Duodenal mucosa (tissue), 2 donors: ENCODE results near the gene CTNNA1.

Experiments
- H3K27ac ChIP-seq: one replicate; pipeline ENCODE4 v1.7.0; 2013; ENCODE audit warnings: low read depth, low read length
- H3K27me3 ChIP-seq, 2 donors: one replicate each; pipeline ENCODE4 v1.7.0; 2013; ENCODE audit warnings: low read length in 2 of 2, control low read depth in 1 of 2; ENCODE audit not compliant: insufficient read depth in 2 of 2, control insufficient read depth in 1 of 2
- H3K36me3 ChIP-seq, 2 donors: one replicate each; pipeline ENCODE4 v1.7.0; 2013; ENCODE audit warnings: low read length in 2 of 2, control low read depth in 1 of 2; ENCODE audit not compliant: insufficient read depth in 2 of 2, control insufficient read depth in 1 of 2
- H3K4me1 ChIP-seq, 2 donors: one replicate each; pipeline ENCODE4 v1.7.0; 2013; ENCODE audit warnings: low read length in 2 of 2, control low read depth in 1 of 2; ENCODE audit not compliant: insufficient read depth in 2 of 2, control insufficient read depth in 1 of 2
- H3K4me3 ChIP-seq, 2 donors: one replicate each; pipeline ENCODE4 v1.7.0; 2013; ENCODE audit warnings: low read length in 2 of 2, low read depth in 1 of 2
- H3K9ac ChIP-seq, 2 donors: one replicate each; pipeline ENCODE4 v1.7.0; 2013; ENCODE audit warnings: low read length in 2 of 2, low read depth in 1 of 2
- H3K9me3 ChIP-seq, 2 donors: one replicate each; pipeline ENCODE4 v1.7.0; 2013; ENCODE audit warnings: low read length in 2 of 2, control low read depth in 1 of 2; ENCODE audit not compliant: control insufficient read depth in 1 of 2

Gene CTNNA1

GRCh38 chr5:138943599-138944173, 190.5 kb downstream of the CTNNA1 start:
- peaks cover 0 to 3% of the 10 kb centered on the region in 2 donors for H3K4me1 ChIP-seq
- no peak overlapping the region for H3K27ac ChIP-seq
- no peak overlapping the region for H3K9ac ChIP-seq
- H3K4me3 ChIP-seq, result no peak overlapping the region
- no peaks in the 10 kb centered on the region for H3K27me3 ChIP-seq
- no peaks in the 10 kb centered on the region for H3K9me3 ChIP-seq
- H3K36me3 ChIP-seq, result peaks cover 8 to 29% of the 10 kb centered on the region in 2 donors

DNA sequence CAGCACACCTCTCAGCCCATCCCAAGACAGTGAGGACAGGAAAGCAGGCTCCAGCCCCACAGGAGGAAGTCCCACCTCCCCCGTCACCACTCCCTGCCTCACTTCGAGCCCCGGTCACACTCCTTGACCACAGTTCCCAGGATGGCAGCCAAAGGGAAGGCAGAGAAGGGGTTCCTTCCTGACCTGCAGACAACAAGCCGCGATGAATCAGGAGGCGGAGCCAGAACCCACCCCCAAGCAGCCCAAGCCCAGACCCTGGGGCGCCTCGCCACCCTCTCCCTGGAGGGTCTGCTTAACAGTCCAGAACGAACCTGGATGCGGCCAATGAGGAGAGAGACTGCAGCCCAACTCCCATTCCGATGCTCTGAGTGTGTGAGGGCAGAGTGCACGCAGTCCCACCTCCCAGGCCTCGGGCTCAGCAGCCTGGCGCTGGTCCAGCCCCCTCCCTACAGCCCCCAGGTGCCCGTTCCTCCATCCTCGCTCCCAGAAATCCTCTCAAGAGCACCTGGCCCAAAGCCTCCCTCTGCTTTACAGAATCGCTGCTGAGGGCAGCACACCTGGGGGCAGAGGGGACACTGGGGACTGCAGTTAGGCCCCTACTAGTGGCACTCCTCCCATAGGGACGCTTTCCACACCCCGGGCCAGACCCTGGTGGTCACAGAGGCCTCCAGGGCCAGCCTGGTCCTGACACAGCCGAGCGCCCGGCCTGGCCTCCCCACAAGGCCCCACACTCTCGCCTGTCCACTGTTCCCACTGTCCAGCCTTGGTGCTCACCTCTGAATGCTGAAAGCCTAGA, 191.5 kb downstream of the CTNNA1 start:
- Histone ChIP-seq H3K4me1 (no peaks in the 10 kb centered on the region), H3K27me3 (no peaks in the 10 kb centered on the region), H3K9ac (no peak overlapping the region), H3K9me3 (no peaks in the 10 kb centered on the region), H3K36me3 (peaks cover 11 to 32% of the 10 kb centered on the region in 2 donors), H3K27ac (no peak overlapping the region), H3K4me3 (no peak overlapping the region)

DNA sequence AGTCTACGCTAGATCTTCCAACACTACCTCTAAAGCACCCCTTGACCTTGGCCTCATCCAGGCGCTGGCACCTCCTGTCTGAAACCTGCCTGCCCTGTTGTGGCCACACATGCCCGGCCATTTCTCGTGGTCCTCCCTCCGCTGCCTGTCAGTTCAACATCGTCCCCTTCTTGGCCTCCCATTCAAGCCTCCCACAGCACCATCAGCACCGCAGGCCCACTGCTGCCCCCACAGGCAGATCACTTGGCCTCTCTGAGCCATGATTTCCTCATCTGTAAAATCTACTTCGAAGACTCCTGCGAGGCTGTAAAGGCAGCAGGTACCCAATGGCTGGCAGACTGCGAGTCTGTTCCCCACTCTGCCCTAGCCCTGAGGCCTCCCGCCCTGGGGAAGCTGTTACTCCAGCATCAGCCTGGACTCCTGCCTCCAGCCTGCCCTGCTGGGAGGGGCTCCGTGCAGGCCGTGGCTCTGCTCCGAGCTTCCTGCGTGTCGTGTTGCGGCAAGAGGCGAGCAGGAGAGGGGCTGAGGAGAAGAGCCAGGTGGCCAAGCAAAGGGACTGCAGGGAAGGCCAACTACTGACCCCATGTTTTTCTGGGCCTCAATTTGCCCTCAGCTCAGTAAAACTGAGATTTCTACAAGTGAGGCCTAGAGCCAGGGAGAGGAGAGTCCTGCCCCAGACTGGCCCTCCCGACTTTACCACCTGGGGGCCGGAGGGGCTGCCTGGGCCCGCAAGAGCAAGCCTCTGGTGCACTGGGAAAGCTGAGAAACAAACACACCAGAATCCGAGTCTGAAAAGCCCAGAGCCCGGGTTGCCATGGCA, 192.4 kb downstream of the CTNNA1 start:
- no peaks in the 10 kb centered on the region for H3K4me1 ChIP-seq
- H3K27me3 ChIP-seq, result no peaks in the 10 kb centered on the region
- H3K9me3 ChIP-seq, result no peaks in the 10 kb centered on the region
- no peak overlapping the region for H3K27ac ChIP-seq
- peaks cover 16 to 32% of the 10 kb centered on the region in 2 donors for H3K36me3 ChIP-seq
- H3K4me3 ChIP-seq, result no peak overlapping the region
- H3K9ac ChIP-seq, result no peak overlapping the region

DNA sequence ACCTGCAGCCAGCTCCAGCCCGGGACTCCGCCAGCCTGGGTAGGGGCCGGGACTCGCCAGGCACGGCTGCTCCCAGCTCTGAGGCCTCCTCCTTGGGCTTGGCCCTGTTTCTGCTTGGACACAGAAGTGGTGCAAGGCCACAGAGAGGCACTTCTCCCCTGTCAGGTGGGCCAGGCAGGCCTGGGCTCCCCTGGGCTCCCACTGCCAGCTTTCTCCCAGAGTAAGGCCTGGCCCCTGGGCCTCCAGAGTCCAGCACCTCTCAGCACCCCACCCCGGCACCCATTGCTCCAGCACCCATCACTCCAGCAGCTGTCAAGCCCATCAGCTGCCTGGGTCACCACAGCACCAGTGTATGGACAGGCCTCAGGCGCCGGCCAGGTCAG, 193.0 kb downstream of the CTNNA1 start:
- Histone ChIP-seq H3K4me1 (no peaks in the 10 kb centered on the region), H3K4me3 (no peak overlapping the region), H3K9ac (no peak overlapping the region), H3K27ac (no peak overlapping the region), H3K27me3 (no peaks in the 10 kb centered on the region), H3K9me3 (no peaks in the 10 kb centered on the region), H3K36me3 (peaks cover 16 to 36% of the 10 kb centered on the region in 2 donors)

DNA sequence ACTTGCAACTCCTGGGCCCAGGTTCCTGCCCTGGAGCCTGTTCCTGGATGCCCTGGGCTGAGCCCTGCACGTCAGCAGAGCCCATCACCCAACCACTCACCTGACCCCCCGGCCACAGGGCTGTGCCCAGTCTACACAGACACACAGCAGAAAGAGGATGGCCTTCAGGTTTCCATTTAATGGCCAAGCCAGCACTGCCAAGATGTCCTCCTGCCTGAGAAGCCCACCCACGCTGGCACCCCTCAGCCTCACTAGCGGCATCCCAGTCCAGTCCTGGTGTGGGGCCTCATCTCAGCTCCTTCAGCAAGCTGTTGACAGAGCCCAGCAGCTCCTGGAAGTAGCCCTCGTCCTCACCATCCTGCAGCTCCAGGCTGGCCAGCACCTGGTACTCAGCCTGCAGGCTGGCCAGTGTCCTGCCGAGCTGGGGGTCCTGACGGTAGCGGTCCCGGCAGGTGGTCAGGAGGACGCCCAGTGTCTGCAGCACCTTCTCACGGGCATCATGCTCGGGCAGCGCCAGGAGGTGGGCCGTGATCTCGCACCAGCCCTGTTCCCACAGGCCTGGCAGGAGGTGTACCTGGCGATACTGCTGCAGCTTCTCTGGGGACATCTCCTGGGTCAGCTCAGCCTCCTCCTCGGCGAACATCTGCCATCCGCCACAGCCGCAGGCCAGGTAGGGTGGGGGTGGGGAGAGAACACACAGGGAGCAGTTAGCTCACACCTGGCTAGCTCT, 193.8 kb downstream of the CTNNA1 start:
- Histone ChIP-seq H3K27ac (no peak overlapping the region), H3K9ac (no peak overlapping the region), H3K4me1 (peaks cover 0 to 1% of the 10 kb centered on the region in 2 donors), H3K4me3 (no peak overlapping the region), H3K36me3 (peaks cover 16 to 36% of the 10 kb centered on the region in 2 donors), H3K27me3 (no peaks in the 10 kb centered on the region), H3K9me3 (no peaks in the 10 kb centered on the region)

DNA sequence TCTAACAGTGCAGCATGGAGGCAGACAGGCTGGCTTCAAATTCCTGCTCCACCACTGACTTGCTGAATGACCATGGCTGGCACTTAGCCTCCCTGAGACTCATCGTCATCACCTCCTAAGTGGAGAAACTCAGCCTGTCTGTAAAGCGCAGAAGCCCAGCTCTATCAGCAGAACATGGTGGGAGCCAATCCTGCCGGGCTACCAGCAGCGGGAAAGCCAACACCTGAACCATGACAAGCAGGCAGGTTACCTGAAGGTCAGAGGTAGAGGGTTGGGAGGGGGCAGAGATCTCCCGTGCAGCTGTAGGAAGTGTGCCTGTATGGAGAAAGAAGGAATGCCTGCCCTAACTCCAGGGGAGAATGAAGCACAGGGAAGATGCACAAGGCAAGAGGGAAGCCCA, 194.6 kb downstream of the CTNNA1 start:
- H3K9me3 ChIP-seq, result no peaks in the 10 kb centered on the region
- H3K4me3 ChIP-seq, result no peak overlapping the region
- peaks cover 16 to 36% of the 10 kb centered on the region in 2 donors for H3K36me3 ChIP-seq
- no peaks in the 10 kb centered on the region for H3K27me3 ChIP-seq
- no peak overlapping the region for H3K27ac ChIP-seq
- H3K9ac ChIP-seq, result no peak overlapping the region
- H3K4me1 ChIP-seq, result peaks cover 4 to 9% of the 10 kb centered on the region in 2 donors

GRCh38 chr5:138948471-138949222, 195.4 kb downstream of the CTNNA1 start:
- no peaks in the 10 kb centered on the region for H3K9me3 ChIP-seq
- H3K9ac ChIP-seq, result no peak overlapping the region
- H3K36me3 ChIP-seq, result peaks cover 16 to 36% of the 10 kb centered on the region in 2 donors
- peaks cover 13 to 18% of the 10 kb centered on the region in 2 donors for H3K4me1 ChIP-seq
- H3K4me3 ChIP-seq, result no peak overlapping the region
- H3K27ac ChIP-seq, result no peak overlapping the region
- H3K27me3 ChIP-seq, result no peaks in the 10 kb centered on the region

- H3K4me1 ChIP-seq, result peaks cover 18 to 20% of the 10 kb centered on the region in 2 donors
These were observed 196.0 kb downstream of the CTNNA1 start for GRCh38 chr5:138949223-138949574.

DNA sequence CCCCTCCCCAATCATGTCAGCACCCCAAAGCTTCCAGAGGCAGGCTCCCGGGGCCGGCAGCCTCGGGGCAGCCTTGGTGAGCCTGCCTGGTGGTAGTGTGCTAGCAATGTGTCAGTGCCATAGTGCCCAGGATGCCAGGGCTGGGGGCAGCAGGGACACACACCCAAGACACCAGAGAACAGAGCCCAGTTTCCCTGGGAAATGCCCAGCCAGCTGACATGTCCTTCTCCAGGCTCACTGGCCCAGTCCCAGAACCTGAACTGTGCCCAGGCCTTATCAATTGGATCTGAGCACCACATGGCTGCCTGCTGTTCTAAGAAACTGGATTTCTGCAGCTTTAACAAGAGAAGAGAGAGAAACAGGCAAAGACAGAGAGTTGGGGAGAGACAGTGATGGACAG, 196.8 kb downstream of the CTNNA1 start:
- H3K4me3 ChIP-seq, result no peak overlapping the region
- H3K4me1 ChIP-seq, result peaks cover 20 to 21% of the 10 kb centered on the region in 2 donors
- no peaks in the 10 kb centered on the region for H3K9me3 ChIP-seq
- H3K27me3 ChIP-seq, result no peaks in the 10 kb centered on the region
- H3K36me3 ChIP-seq, result peaks cover 16 to 36% of the 10 kb centered on the region in 2 donors
- no peak overlapping the region for H3K9ac ChIP-seq
- H3K27ac ChIP-seq, result no peak overlapping the region

More at GRCh38 chr5:138949223-138949574, 196.0 kb downstream of the CTNNA1 start:
- H3K4me3 ChIP-seq, result no peak overlapping the region
- no peak overlapping the region for H3K27ac ChIP-seq
- H3K36me3 ChIP-seq, result peaks cover 16 to 36% of the 10 kb centered on the region in 2 donors
- no peaks in the 10 kb centered on the region for H3K9me3 ChIP-seq
- H3K27me3 ChIP-seq, result no peaks in the 10 kb centered on the region
- H3K9ac ChIP-seq, result no peak overlapping the region
